Smooth muscle cell (in vitro differentiated cells): ENCODE measurements around the gene DGKI. TPM values are rescaled to one million over a fixed set of nuclear protein-coding genes. Genes with fewer than 3 reads are reported as not detected.
A peak's percentile ranks its signal among the peaks of the same experiment; 100 is the strongest.

Source experiments
- DNase-seq: peaks from one replicate; lab custom pipeline; 2025; ENCODE audit not compliant: unreplicated experiment; lab: John Stamatoyannopoulos, UW
- H2AFZ ChIP-seq: fragments of 200-600 bp; sonication (generic); 2 replicates; pipeline ENCODE4 v1.6.0; 2016; ENCODE audit warnings: antibody characterized with exemption, low read depth, mild to moderate bottlenecking
- H3F3A ChIP-seq: fragments of 200-600 bp; sonication (generic); 2 replicates; pipeline ENCODE4 v1.6.0; 2017; ENCODE audit warnings: antibody characterized with exemption, low read depth
- H3K27ac ChIP-seq: fragments of 200-600 bp; sonication (generic); 2 replicates; pipeline ENCODE4 v1.5.1; 2016; ENCODE audit warnings: low read depth, mild to moderate bottlenecking
- H3K27me3 ChIP-seq: fragments of 200-600 bp; sonication (generic); 2 replicates; pipeline ENCODE4 v1.6.1; 2016; ENCODE audit warnings: low read depth, mild to moderate bottlenecking
- H3K36me3 ChIP-seq: fragments of 200-600 bp; sonication (generic); 2 replicates; pipeline ENCODE4 v1.5.1; 2016; ENCODE audit warnings: low read depth
- H3K4me1 ChIP-seq: fragments of 200-600 bp; sonication (generic); 2 replicates; pipeline ENCODE4 v1.5.1; 2016; ENCODE audit warnings: low read depth
- H3K4me2 ChIP-seq: fragments of 200-600 bp; sonication (generic); 2 replicates; pipeline ENCODE4 v1.6.0; 2016; ENCODE audit warnings: mild to moderate bottlenecking
- H3K4me3 ChIP-seq: fragments of 200-600 bp; sonication (generic); 2 replicates; pipeline ENCODE4 v1.5.1; 2016; ENCODE audit warnings: mild to moderate bottlenecking
- H3K79me2 ChIP-seq: fragments of 200-600 bp; sonication (generic); 2 replicates; pipeline ENCODE4 v1.6.0; 2016; ENCODE audit warnings: low read depth, mild to moderate bottlenecking
- H3K9ac ChIP-seq: fragments of 200-600 bp; sonication (generic); 2 replicates; pipeline ENCODE4 v1.6.0; 2016; ENCODE audit warnings: low read depth
- H3K9me3 ChIP-seq: fragments of 200-600 bp; sonication (generic); replicated peaks from 2 replicates; pipeline ENCODE4 v1.5.1; 2016; ENCODE audit warnings: low read depth
- H4K20me1 ChIP-seq: fragments of 200-600 bp; sonication (generic); 2 replicates; pipeline ENCODE4 v1.6.0; 2016; ENCODE audit warnings: low read depth
- CTCF ChIP-seq: fragments of 200-600 bp; sonication (generic); IDR thresholded peaks from 2 replicates; pipeline ENCODE4 v1.5.1; 2017; ENCODE audit warnings: borderline replicate concordance, mild to moderate bottlenecking, antibody characterized with exemption; ENCODE audit not compliant: insufficient read depth, poor library complexity, severe bottlenecking
- WGBS: methylation state at CpG from one replicate; pipeline ENCODE4 v1.1.7; 2016; ENCODE audit warnings: low lambda C conversion rate; 5-methylcytosine and 5-hydroxymethylcytosine counted together
- polyA plus RNA-seq: library from polyadenylated mRNA; unstranded; fragments of >200 nt; fragmentation: Nextera tagmentation; extraction: Ambion mirVana; gene quantifications from 2 replicates; pipeline ENCODE4 v1.2.1, GENCODE V29; 2016
- total RNA-seq: library from RNA; depleted of rRNA; stranded (reverse); fragments of >200 nt; gene quantifications from 2 replicates; pipeline ENCODE4 v1.2.3, GENCODE V29; 2014

Gene DGKI
- total and polyA plus RNA-seq, 2 experiments from 2014 or later: 2.5 to 6.2 TPM

DNA sequence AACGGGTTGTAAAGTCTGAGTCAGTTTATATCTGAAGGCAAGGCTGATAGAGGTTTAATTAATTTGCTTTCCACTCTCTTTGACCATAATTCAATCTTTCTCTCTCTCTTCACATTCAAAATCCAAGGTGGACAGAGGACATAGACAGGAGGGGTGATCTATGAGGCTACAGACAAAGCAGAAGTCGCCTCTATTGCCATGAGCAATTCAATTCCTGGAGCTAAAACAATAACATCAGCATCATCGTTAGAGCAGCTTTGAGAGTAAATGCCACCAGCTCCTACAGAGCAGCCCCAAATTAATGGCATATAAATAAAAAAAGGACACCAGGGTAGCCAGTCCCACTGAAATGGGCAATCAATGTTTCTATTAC is 93.2 kb downstream of the DGKI start:
- WGBS: 60% methylated on average over 3 of the region's 3 CpGs
- H3K36me3 ChIP-seq: no peaks in the 10 kb centered on the region
- H3F3A ChIP-seq: peaks cover 10% of the 10 kb centered on the region
- peak overlapping the region; percentile 25 for H3K4me2 ChIP-seq
- no peaks in the 10 kb centered on the region for H3K27me3 ChIP-seq
- peak overlapping the region; percentile 98 for H3K27ac ChIP-seq
- DNase-seq: no peak
- no peak for TF ChIP-seq CTCF
- no peaks in the 10 kb centered on the region for H3K9me3 ChIP-seq
- H2AFZ ChIP-seq: no peak overlapping the region
- H3K9ac ChIP-seq: peak overlapping the region; percentile 53
- no peaks in the 10 kb centered on the region for H3K79me2 ChIP-seq
- peaks cover 30% of the 10 kb centered on the region for H3K4me1 ChIP-seq
- H3K4me3 ChIP-seq: no peak overlapping the region
- no peaks in the 10 kb centered on the region for H4K20me1 ChIP-seq

DNA sequence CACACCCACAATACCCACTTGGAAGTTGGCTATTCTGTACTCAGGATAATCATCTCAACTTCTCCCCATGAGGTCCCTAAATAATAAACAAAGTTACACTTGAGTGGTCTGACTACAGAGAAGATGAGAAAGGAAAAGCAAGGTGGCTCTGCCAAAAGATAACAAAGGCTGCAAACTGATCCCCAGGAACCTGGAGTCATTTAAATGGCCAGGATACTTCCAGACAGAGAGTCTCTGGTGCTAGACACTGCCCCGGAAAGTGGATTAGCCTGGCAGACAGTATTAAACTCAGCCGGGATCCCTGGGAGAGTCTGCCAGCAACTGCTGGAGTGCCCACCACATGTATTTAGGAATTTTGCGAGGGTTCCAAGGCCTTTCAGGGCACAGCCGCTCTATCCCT is 93.7 kb downstream of the DGKI start:
- WGBS: 45% methylated on average over 4 of the region's 4 CpGs
- peak overlapping the region; percentile 98 for H3K27ac ChIP-seq
- H3K9ac ChIP-seq: peak overlapping the region; percentile 53
- no peak overlapping the region for H3K4me3 ChIP-seq
- H3K4me2 ChIP-seq: peak overlapping the region; percentile 25
- no peak overlapping the region for H2AFZ ChIP-seq
- H3K36me3 ChIP-seq: no peaks in the 10 kb centered on the region
- no peaks in the 10 kb centered on the region for H3K79me2 ChIP-seq
- H3F3A ChIP-seq: peaks cover 10% of the 10 kb centered on the region
- peaks cover 30% of the 10 kb centered on the region for H3K4me1 ChIP-seq
- no peaks in the 10 kb centered on the region for H4K20me1 ChIP-seq
- TF ChIP-seq CTCF: no peak
- no peaks in the 10 kb centered on the region for H3K9me3 ChIP-seq
- no peak for DNase-seq
- H3K27me3 ChIP-seq: no peaks in the 10 kb centered on the region

GRCh38 chr7:137751361-137752009 is 95.3 kb downstream of the DGKI start:
- Histone ChIP-seq H3K4me3 (no peak overlapping the region), H3F3A (peaks cover 10% of the 10 kb centered on the region), H3K4me2 (no peak overlapping the region), H3K27ac (no peak overlapping the region), H3K9me3 (no peaks in the 10 kb centered on the region), H3K36me3 (no peaks in the 10 kb centered on the region), H3K27me3 (no peaks in the 10 kb centered on the region), H3K4me1 (peaks cover 24% of the 10 kb centered on the region), H3K9ac (no peak overlapping the region), H3K79me2 (no peaks in the 10 kb centered on the region), H4K20me1 (no peaks in the 10 kb centered on the region), H2AFZ (no peak overlapping the region)
- 93% methylated on average over 6 of the region's 6 CpGs for WGBS
- no peak for DNase-seq
- no peak for TF ChIP-seq CTCF
